ENCODE measurements around the gene GPR161. TPM values are rescaled to one million over a fixed set of nuclear protein-coding genes. Genes with fewer than 3 reads are reported as not detected.
A peak's percentile ranks its signal among the peaks of the same experiment; 100 is the strongest.

The GPR161 gene
- total and polyA plus RNA-seq, 9 of the 15 experiments (the other 6 are each of a cell fraction or from before 2014, with no cell fraction given): 0.15 to 2.4 (median 0.76) TPM

- TF ChIP-seq, protein P1, sequence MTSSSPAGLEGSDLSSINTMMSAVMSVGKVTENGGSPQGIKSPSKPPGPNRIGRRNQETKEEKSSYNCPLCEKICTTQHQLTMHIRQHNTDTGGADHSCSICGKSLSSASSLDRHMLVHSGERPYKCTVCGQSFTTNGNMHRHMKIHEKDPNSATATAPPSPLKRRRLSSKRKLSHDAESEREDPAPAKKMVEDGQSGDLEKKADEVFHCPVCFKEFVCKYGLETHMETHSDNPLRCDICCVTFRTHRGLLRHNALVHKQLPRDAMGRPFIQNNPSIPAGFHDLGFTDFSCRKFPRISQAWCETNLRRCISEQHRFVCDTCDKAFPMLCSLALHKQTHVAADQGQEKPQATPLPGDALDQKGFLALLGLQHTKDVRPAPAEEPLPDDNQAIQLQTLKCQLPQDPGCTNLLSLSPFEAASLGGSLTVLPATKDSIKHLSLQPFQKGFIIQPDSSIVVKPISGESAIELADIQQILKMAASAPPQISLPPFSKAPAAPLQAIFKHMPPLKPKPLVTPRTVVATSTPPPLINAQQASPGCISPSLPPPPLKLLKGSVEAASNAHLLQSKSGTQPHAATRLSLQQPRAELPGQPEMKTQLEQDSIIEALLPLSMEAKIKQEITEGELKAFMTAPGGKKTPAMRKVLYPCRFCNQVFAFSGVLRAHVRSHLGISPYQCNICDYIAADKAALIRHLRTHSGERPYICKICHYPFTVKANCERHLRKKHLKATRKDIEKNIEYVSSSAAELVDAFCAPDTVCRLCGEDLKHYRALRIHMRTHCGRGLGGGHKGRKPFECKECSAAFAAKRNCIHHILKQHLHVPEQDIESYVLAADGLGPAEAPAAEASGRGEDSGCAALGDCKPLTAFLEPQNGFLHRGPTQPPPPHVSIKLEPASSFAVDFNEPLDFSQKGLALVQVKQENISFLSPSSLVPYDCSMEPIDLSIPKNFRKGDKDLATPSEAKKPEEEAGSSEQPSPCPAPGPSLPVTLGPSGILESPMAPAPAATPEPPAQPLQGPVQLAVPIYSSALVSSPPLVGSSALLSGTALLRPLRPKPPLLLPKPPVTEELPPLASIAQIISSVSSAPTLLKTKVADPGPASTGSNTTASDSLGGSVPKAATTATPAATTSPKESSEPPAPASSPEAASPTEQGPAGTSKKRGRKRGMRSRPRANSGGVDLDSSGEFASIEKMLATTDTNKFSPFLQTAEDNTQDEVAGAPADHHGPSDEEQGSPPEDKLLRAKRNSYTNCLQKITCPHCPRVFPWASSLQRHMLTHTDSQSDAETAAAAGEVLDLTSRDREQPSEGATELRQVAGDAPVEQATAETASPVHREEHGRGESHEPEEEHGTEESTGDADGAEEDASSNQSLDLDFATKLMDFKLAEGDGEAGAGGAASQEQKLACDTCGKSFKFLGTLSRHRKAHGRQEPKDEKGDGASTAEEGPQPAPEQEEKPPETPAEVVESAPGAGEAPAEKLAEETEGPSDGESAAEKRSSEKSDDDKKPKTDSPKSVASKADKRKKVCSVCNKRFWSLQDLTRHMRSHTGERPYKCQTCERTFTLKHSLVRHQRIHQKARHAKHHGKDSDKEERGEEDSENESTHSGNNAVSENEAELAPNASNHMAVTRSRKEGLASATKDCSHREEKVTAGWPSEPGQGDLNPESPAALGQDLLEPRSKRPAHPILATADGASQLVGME (CRISPR knock-in tag; IDR thresholded peaks at IDR 0.05): peak; percentile 61; the same call in 1 of the 2 replicates
- TF ChIP-seq CBFA2T3 (IDR thresholded peaks at IDR 0.05) (no peak), ZNF699 (CRISPR knock-in tag; IDR thresholded peaks at IDR 0.05; ENCODE audit: insufficient replicate concordance) (no peak), ETS2 (tag; IDR thresholded peaks at IDR 0.05; ENCODE audit: borderline replicate concordance, poor library complexity, severe bottlenecking) (no peak), ZNF431 (CRISPR knock-in tag; IDR thresholded peaks at IDR 0.05) (no peak), ELF2 (CRISPR knock-in tag; IDR thresholded peaks at IDR 0.05) (peak; percentile 64; the same call in 1 of the 2 replicates), ZNF197 (CRISPR knock-in tag; IDR thresholded peaks at IDR 0.05; ENCODE audit: low read depth) (0 out of 2 replicates have a peak, but pooled peaks have one; percentile 0), KLF1 (tag; IDR thresholded peaks at IDR 0.05) (peak; percentile 35; the same call in 1 of the 2 replicates), PHF8 (IDR thresholded peaks at IDR 0.05; ENCODE audit: borderline replicate concordance, low read length) (peak; percentile 95), GATA2 (CRISPR knock-in tag; IDR thresholded peaks at IDR 0.05) (no peak), ARNT (IDR thresholded peaks at IDR 0.05) (peak in 1 of 2 experiments; percentile 37; a peak in 2 of 4 replicates), EP300 (IDR thresholded peaks at IDR 0.05; ENCODE audit: low read length) (peak; percentile 52)
These were observed 42.1 kb upstream of the GPR161 start, which contains the start of gene TIPRL (continued) for GRCh38 chr1:168178638-168179437.

Data from K562 (cell line).